HG03045 (cell line): Measurements from ENCODE around the gene TMEM238L.

Source experiments
- ATAC-seq: cut with Tn5 transposase; IDR thresholded peaks from one replicate; pipeline ENCODE4 v1.9.1; 2021; ENCODE audit warnings: mild to moderate bottlenecking, moderate library complexity; ENCODE audit not compliant: unreplicated experiment

Gene TMEM238L

GRCh38 chr17:10748531-10749181 lies 55.2 kb downstream of the TMEM238L start:
- no peak for ATAC-seq

GRCh38 chr17:10745231-10745630 lies 58.7 kb downstream of the TMEM238L start:
- ATAC-seq, result no peak
